HG03103 (cell line): ENCODE results near the gene LRP6.
"Not testable (repeated sequence)": the region's sequence is repeated elsewhere in the genome, so short reads cannot be mapped to it uniquely, and the experiment has no call there.

Source experiments
- ATAC-seq: cut with Tn5 transposase; IDR thresholded peaks from one replicate; pipeline ENCODE4 v1.9.1; 2021; ENCODE audit warnings: low read depth; ENCODE audit not compliant: unreplicated experiment

Gene LRP6

DNA sequence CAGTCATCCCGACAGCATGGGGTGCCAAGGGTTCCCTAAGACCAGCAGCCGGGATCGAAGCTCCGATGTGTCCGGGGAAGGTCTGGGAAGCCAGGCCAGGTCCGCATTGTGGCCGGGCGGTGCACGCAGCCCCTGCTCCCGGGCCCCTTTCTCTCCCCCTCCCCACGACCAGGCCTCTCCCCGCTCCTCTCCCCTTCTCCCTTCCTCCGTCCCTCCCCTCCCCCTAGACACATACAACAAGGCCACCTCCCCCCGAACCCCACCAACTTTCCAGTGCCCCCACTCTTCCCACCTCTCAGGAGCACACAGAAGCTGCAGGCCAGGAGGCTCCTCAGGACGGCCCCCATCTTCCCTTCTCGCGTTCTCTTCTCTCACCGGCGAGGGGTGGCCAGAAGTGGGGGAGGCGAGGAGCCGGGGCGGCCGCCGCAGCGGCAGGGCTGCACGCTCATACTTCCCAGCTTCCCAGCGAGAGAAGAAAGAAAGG lies 413 bp downstream of the LRP6 start:
- no peak for ATAC-seq

GRCh38 chr12:12265571-12266388 lies 1.1 kb downstream of the LRP6 start:
- no peak for ATAC-seq

DNA sequence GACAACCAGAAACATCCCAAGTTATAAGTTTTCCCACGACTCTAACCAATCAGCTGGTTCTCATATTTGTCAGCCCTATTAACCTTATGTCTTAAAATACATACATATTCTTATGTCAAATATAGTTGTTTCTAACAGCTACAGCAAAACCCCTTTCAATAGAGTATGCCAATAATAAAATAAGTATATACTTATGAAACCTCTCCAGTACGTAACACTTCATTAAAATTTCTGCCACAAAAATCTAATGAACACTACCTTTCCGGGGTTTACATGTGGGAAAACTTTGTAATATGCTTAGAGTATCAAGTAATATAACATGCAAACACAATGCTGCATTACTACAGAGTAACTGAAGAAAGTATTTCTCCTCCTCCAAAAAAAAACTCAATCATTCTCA lies 1.8 kb downstream of the LRP6 start:
- no peak for ATAC-seq

DNA sequence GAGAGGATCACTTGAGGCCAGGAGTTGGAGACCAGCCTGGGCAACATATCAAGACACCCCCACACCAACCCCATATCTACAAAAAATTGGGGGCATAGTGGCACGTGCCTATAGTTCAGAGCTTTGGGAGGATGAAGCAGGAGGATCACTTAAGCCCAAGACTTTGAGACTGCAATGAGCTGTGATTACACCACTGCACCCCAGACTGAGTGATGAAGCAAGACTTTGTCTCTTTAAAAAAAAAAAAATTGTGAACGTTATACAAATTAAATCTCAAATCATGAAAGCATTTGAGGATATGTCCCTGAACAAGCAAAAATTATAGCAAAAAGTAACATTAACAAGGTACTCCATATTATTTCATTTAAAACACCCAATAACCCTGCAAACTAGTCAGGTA lies 2.9 kb downstream of the LRP6 start:
- ATAC-seq, result no peak

DNA sequence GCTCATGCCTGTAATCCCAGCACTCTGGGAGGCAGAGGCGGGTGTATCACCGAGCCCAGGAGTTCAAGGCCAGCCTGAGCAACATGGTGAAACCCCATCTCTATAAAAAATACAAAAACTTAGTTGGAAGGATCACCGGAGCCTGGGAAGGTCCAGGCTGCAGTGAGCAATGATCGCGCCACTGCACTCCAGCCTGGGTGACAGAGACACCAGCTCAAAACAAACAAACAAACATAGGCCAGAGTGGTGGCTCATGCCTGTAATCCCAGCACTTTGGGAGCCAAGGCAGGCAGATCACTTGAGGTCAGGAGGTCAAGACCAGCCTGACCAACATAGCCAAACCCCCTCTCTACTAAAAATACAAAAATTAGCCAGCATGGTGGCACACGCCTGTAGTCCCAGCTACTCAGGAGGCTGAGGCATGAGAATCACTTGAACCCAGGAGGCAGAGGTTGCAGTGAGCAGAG lies 10.5 kb downstream of the LRP6 start:
- not testable (repeated sequence) for ATAC-seq

DNA sequence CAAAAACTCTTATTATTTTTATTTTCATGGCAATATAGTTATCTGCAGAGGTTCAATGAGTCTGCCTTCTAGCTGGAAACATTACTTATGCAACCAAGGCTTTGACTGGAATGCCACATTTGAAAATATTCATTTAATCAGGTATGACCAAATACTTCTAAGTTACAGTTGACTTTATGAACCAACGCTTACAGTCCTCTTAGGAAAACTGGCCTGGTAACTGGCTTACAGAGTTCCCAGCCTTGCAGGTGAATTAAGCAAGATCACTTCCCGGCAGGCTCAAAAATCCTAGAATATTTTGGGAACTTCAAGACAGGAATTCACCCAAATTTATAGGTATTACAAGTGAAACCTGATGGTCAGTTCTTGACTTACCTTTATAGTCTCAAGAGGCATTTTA lies 12.3 kb downstream of the LRP6 start:
- ATAC-seq, result no peak

- ATAC-seq, result no peak
Measured at GRCh38 chr12:12249216-12250050, 17.4 kb downstream of the LRP6 start.

- no peak for ATAC-seq
Measured at GRCh38 chr12:12247584-12247983, 19.3 kb downstream of the LRP6 start.

- ATAC-seq, result no peak
Measured at GRCh38 chr12:12244341-12244740, 22.5 kb downstream of the LRP6 start.

DNA sequence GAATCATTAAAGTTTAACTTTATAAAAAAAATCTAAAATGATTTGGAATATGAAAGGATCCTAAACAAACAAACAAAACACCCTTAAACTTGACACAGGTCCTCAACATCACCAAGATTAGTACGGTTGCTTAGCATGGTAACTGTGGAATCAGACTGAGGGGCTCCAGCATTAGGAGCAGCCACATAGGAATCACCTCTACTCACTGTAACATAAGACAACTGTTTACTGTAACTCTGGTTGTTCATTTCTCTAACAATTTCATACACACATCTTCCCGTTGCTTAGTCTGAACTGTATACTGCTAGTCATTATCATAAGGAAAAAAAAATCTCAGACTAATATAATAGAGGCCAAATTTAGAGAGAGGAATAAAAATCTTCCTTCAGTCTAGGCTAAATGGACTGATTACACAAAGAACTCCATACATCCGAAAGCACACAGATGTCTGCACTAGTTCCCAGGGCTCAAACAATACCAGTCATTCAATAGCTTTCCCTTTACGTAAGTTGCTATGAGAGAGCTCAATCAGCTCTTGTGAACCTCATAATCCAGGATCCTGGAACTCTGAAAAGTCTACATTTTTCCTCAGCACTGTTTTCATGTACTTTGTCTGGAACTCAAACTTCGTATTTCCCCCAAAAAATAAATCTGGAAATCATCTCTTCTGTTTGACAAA lies 26.0 kb downstream of the LRP6 start:
- no peak for ATAC-seq

DNA sequence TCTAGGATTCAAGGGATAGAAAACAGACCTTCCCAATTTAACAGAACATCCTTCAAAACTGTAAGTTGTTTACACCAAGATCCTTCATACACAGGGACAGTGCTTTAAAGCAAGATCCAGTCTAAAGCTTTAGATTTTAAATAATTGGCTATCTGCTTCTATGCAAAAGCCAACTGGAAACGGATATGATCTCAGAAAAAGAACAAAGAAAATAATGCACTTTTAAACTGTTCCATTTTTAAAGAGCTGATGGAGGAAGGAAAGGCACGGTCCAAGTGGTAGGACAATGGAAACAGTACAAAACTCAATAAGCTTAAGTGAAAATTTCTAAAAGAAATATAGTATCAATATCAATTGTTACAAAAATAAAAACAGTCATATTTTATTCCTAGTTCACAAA lies 27.7 kb downstream of the LRP6 start:
- no peak for ATAC-seq

- ATAC-seq, result no peak
Measured at GRCh38 chr12:12238605-12239004, 28.2 kb downstream of the LRP6 start.

DNA sequence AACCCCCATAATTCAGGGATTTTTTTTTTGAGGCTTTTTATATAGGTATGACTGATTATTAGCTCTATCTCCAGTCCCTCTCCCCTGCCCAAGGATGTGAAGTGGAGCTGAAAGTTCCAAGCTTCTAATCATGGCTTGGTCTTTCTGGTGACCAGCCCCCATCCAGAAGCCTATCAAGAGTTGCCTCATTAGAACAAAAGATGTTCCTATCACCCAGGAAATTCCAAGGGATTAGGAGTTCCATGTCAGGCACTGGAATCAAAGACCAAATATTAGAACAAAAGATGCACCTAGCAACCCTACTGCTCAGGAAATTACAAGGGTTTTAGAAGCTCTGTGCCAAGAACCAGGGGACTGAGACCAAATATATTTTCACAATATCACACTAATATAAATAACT lies 29.9 kb downstream of the LRP6 start:
- ATAC-seq, result no peak

DNA sequence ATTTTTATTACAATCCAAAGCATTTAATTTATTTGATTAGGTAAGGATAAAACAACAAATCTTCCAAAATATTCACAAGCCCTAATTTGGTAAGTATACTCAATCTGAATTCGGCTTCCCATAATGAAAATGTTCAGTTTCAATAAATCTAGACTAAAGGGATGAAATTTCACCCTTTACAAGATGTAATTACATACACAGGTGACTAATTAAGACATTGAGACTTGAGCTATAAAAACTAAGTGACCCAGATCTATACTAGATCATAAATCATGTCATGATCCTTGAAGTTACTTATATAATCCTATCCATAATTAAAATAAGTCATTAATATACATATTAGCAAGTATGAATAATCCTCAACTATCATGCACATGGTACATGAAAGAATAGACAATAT lies 36.6 kb downstream of the LRP6 start:
- no peak for ATAC-seq

DNA sequence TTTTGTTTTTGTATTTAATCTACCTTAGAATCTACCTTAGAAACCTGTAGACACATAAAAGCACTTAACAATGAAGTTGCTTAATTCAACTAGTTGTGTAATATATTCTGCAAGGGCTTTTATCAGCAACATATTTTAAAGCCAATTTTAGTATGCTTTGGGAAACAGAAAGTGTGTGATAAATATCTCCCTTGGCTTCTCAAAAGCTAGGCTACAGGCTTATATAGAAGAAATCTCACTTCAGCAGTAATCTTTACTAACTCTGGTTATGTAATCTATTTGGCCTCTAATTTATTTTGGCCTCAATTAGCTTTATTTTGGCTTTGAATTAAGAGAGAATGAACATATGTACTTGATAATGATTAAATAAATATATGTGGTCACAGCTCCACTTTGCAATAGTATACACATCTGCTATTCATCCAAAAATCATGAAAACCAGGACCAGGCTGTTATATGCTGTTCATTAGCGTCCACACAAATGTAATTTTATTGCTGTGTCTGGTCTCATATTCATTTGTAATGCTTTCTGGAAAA lies 37.2 kb downstream of the LRP6 start:
- no peak for ATAC-seq

GRCh38 chr12:12228402-12228801 lies 38.4 kb downstream of the LRP6 start:
- no peak for ATAC-seq

DNA sequence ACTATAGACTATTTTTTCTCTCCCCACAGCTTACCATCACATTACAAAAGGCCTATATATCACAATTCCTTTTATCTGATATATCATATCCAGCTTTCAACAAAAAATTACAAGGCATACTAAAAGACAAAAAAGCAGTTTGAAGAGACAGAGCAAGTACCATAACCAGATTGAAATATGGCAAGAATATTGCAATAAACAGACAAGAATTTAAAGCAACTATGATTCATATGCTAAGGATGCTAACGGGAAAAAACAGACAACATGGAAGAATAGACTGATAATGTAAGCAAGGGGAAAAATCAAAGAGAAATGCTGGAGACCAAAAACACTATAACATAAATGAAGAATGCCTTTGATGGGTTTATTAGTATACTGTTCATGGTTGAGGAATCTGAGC lies 40.7 kb downstream of the LRP6 start:
- ATAC-seq, result no peak

- ATAC-seq, result no peak
Measured at GRCh38 chr12:12224240-12224940, 42.5 kb downstream of the LRP6 start.

- ATAC-seq, result no peak
Measured at GRCh38 chr12:12221560-12221959, 45.3 kb downstream of the LRP6 start.

GRCh38 chr12:12219664-12220063 lies 47.2 kb downstream of the LRP6 start:
- no peak for ATAC-seq
